ENCODE results near the gene CXCL17. TPM values are rescaled to one million over a fixed set of nuclear protein-coding genes. Genes with fewer than 3 reads are reported as not detected.
"Not testable (repeated sequence)": the region's sequence is repeated elsewhere in the genome, so short reads cannot be mapped to it uniquely, and the experiment has no call there.

CXCL17 gene
- total RNA-seq, 1 donor from 2014 or later = not detected

GRCh38 chr19:42452590-42452989 is 9.8 kb upstream of the CXCL17 start:
- H3K9me3 Mint-ChIP-seq (ENCODE audit: unreplicated experiment) = no peaks in the 10 kb centered on the region
- Histone ChIP-seq H3K36me3 (ENCODE audit: insufficient read depth, low read length) (no peaks in the 10 kb centered on the region), H3K27me3 (ENCODE audit: insufficient read depth, low read length) (peaks cover 24% of the 10 kb centered on the region), H3K4me3 (ENCODE audit: insufficient read depth, low read depth, low read length) (no peak overlapping the region), H4K20me1 (ENCODE audit: insufficient read depth, low read length) (no peaks in the 10 kb centered on the region), H3K4me1 (ENCODE audit: insufficient read depth, low read length) (peaks cover 4% of the 10 kb centered on the region), H3K79me2 (ENCODE audit: insufficient read depth, low read length) (no peaks in the 10 kb centered on the region), H2AFZ (ENCODE audit: low read depth, low read length) (no peak overlapping the region), H3K9me3 (ENCODE audit: insufficient read depth, low read depth, low read length) (no peaks in the 10 kb centered on the region), H3K9ac (ENCODE audit: low read length) (no peak overlapping the region), H3K27ac (ENCODE audit: low read depth, low read length) (no peak overlapping the region), H3K4me2 (ENCODE audit: low read length) (no peak overlapping the region)
- peaks cover 41% of the 10 kb centered on the region for H3K27me3 Mint-ChIP-seq (ENCODE audit: low read depth, unreplicated experiment)
- no peak overlapping the region for H3K27ac Mint-ChIP-seq (ENCODE audit: unreplicated experiment)
- no peak for TF ChIP-seq EZH2 (IDR thresholded peaks at IDR 0.05; ENCODE audit: insufficient read depth, low read length)
- no peak for TF ChIP-seq CTCF (IDR thresholded peaks at IDR 0.05; ENCODE audit: insufficient read depth, low read depth, low read length)
- peaks cover 3% of the 10 kb centered on the region for H3K4me1 Mint-ChIP-seq (ENCODE audit: low read depth, unreplicated experiment)
- DNase-seq (ENCODE audit: low read depth) (no peak), FAIRE-seq (no peak)
- H3K36me3 Mint-ChIP-seq (ENCODE audit: low read depth, unreplicated experiment) = no peaks in the 10 kb centered on the region
- H3K4me3 Mint-ChIP-seq (ENCODE audit: unreplicated experiment) = no peak overlapping the region

GRCh38 chr19:42450314-42450934 is 7.7 kb upstream of the CXCL17 start:
- Histone ChIP-seq H2AFZ (ENCODE audit: low read depth, low read length) (no peak overlapping the region), H3K4me3 (ENCODE audit: insufficient read depth, low read depth, low read length) (no peak overlapping the region), H3K9ac (ENCODE audit: low read length) (no peak overlapping the region), H3K36me3 (ENCODE audit: insufficient read depth, low read length) (no peaks in the 10 kb centered on the region), H3K27me3 (ENCODE audit: insufficient read depth, low read length) (peaks cover 24% of the 10 kb centered on the region), H3K27ac (ENCODE audit: low read depth, low read length) (no peak overlapping the region), H3K4me2 (ENCODE audit: low read length) (peak overlapping the region; percentile 5), H3K4me1 (ENCODE audit: insufficient read depth, low read length) (peaks cover 4% of the 10 kb centered on the region), H3K79me2 (ENCODE audit: insufficient read depth, low read length) (no peaks in the 10 kb centered on the region), H3K9me3 (ENCODE audit: insufficient read depth, low read depth, low read length) (no peaks in the 10 kb centered on the region), H4K20me1 (ENCODE audit: insufficient read depth, low read length) (no peaks in the 10 kb centered on the region)
- no peak overlapping the region for H3K4me3 Mint-ChIP-seq (ENCODE audit: unreplicated experiment)
- DNase-seq (ENCODE audit: low read depth) (peak; percentile 63), FAIRE-seq (no peak)
- H3K27me3 Mint-ChIP-seq (ENCODE audit: low read depth, unreplicated experiment) = peaks cover 36% of the 10 kb centered on the region
- H3K4me1 Mint-ChIP-seq (ENCODE audit: low read depth, unreplicated experiment) = no peaks in the 10 kb centered on the region
- no peaks in the 10 kb centered on the region for H3K36me3 Mint-ChIP-seq (ENCODE audit: low read depth, unreplicated experiment)
- no peak for TF ChIP-seq EZH2 (IDR thresholded peaks at IDR 0.05; ENCODE audit: insufficient read depth, low read length)
- TF ChIP-seq CTCF (IDR thresholded peaks at IDR 0.05; ENCODE audit: insufficient read depth, low read depth, low read length) = peak; percentile 82
- H3K9me3 Mint-ChIP-seq (ENCODE audit: unreplicated experiment) = peaks cover 2% of the 10 kb centered on the region
- no peak overlapping the region for H3K27ac Mint-ChIP-seq (ENCODE audit: unreplicated experiment)

DNA sequence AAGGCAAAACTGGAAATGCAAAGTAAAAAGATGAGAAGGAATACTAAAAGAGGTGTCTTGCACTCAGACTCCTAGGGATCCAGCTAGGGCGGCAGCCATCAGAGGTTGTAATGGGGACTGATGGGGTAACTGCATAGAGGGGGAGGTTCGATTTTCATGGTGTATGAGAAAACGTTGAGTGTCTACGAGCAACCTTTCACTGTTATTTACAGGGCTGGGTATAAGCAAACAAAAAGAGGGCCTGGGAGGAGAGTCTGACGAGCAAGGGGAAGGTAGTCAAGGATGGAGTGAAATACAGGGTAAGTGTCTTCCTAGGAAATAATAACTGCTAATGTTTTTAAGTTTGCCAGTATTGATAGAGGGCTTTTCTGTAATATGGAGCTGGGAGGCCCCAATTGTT is 5.6 kb upstream of the CXCL17 start:
- not testable (repeated sequence) for H3K4me1 ChIP-seq (ENCODE audit: insufficient read depth, low read length); FAIRE-seq

More for the DNA sequence above, 5.6 kb upstream of the CXCL17 start:
- peaks cover 36% of the 10 kb centered on the region for H3K27me3 Mint-ChIP-seq (ENCODE audit: low read depth, unreplicated experiment)
- not testable (repeated sequence) for H3K4me3 ChIP-seq (ENCODE audit: insufficient read depth, low read depth, low read length); DNase-seq (ENCODE audit: low read depth); H2AFZ ChIP-seq (ENCODE audit: low read depth, low read length); H3K36me3 ChIP-seq (ENCODE audit: insufficient read depth, low read length); H3K27ac Mint-ChIP-seq (ENCODE audit: unreplicated experiment); H3K4me3 Mint-ChIP-seq (ENCODE audit: unreplicated experiment); H3K27ac ChIP-seq (ENCODE audit: low read depth, low read length); H3K79me2 ChIP-seq (ENCODE audit: insufficient read depth, low read length); H3K9me3 Mint-ChIP-seq (ENCODE audit: unreplicated experiment); H3K9me3 ChIP-seq (ENCODE audit: insufficient read depth, low read depth, low read length); H4K20me1 ChIP-seq (ENCODE audit: insufficient read depth, low read length); H3K9ac ChIP-seq (ENCODE audit: low read length); H3K36me3 Mint-ChIP-seq (ENCODE audit: low read depth, unreplicated experiment); H3K4me1 Mint-ChIP-seq (ENCODE audit: low read depth, unreplicated experiment); H3K4me2 ChIP-seq (ENCODE audit: low read length)
- peaks cover 20% of the 10 kb centered on the region for H3K27me3 ChIP-seq (ENCODE audit: insufficient read depth, low read length)
